ENCODE data around the gene ZNF682.
A peak's percentile ranks its signal among the peaks of the same experiment; 100 is the strongest.
"Not testable (repeated sequence)": the region's sequence is repeated elsewhere in the genome, so short reads cannot be mapped to it uniquely, and the experiment has no call there.

Gene ZNF682

GRCh38 chr19:20039203-20039723 lies at the start of gene ZNF682:
ZNF682 (minus strand) TSS chr19:20039505; CDS start chr19:20039345, 160 bp downstream.
- peak; percentile 100 for DNase-seq

- DNase-seq: peak; percentile 53
These were observed 43.6 kb upstream of the ZNF682 start for GRCh38 chr19:20082876-20083275.

- peak; percentile 85 for DNase-seq
These were observed 43.0 kb upstream of the ZNF682 start for GRCh38 chr19:20082232-20082833.

- DNase-seq: no peak
These were observed 41.4 kb upstream of the ZNF682 start for GRCh38 chr19:20080656-20081055.

- DNase-seq: no peak
These were observed 40.2 kb upstream of the ZNF682 start for GRCh38 chr19:20079476-20079875.

GRCh38 chr19:20078581-20079031 lies 39.3 kb upstream of the ZNF682 start:
- DNase-seq: no peak

- peak; percentile 13 for DNase-seq
These were observed 38.6 kb upstream of the ZNF682 start, which contains the start of gene ZNF90 for GRCh38 chr19:20077791-20078463. ZNF90 (plus strand) TSS chr19:20078000; CDS start chr19:20078133, 133 bp downstream.

GRCh38 chr19:20072936-20073335 lies 33.6 kb upstream of the ZNF682 start:
- DNase-seq: no peak

- DNase-seq: no peak
These were observed 31.4 kb upstream of the ZNF682 start for GRCh38 chr19:20070691-20071090.

- not testable (repeated sequence) for DNase-seq
These were observed 29.3 kb upstream of the ZNF682 start for GRCh38 chr19:20068559-20068958.

GRCh38 chr19:20067943-20068342 lies 28.6 kb upstream of the ZNF682 start:
- no peak for DNase-seq

- DNase-seq: peak; percentile 63
These were observed 27.6 kb upstream of the ZNF682 start for GRCh38 chr19:20066861-20067260.

GRCh38 chr19:20060282-20060681 lies 21.0 kb upstream of the ZNF682 start:
- no peak for DNase-seq

- DNase-seq: not testable (repeated sequence)
These were observed 19.4 kb upstream of the ZNF682 start for GRCh38 chr19:20058738-20059137.

- DNase-seq: peak; percentile 100
These were observed 12.8 kb upstream of the ZNF682 start for GRCh38 chr19:20051841-20052768.

- not testable (repeated sequence) for DNase-seq
These were observed 6.4 kb upstream of the ZNF682 start for GRCh38 chr19:20045742-20046141.

GRCh38 chr19:20044663-20045062 lies 5.4 kb upstream of the ZNF682 start:
- no peak for DNase-seq

- no peak for DNase-seq
These were observed 725 bp downstream of the ZNF682 start for GRCh38 chr19:20038358-20039202.

- DNase-seq: no peak
These were observed 3.4 kb downstream of the ZNF682 start for GRCh38 chr19:20035935-20036334.

- no peak for DNase-seq
These were observed 10.7 kb downstream of the ZNF682 start for GRCh38 chr19:20028611-20029010.

GRCh38 chr19:20005741-20006140 lies 33.6 kb downstream of the ZNF682 start:
- DNase-seq: no peak

GRCh38 chr19:19997656-19998268 lies 41.5 kb downstream of the ZNF682 start:
- DNase-seq: peak; percentile 59
